ENCODE measurements around the gene TUBG2. TPM values are rescaled to one million over a fixed set of nuclear protein-coding genes. Genes with fewer than 3 reads are reported as not detected.

The TUBG2 gene
- total and polyA plus RNA-seq, 2 of the 8 experiments (the other 6 are each of a cell fraction or from before 2014, with no cell fraction given): 14.8 to 16.6 TPM

DNA sequence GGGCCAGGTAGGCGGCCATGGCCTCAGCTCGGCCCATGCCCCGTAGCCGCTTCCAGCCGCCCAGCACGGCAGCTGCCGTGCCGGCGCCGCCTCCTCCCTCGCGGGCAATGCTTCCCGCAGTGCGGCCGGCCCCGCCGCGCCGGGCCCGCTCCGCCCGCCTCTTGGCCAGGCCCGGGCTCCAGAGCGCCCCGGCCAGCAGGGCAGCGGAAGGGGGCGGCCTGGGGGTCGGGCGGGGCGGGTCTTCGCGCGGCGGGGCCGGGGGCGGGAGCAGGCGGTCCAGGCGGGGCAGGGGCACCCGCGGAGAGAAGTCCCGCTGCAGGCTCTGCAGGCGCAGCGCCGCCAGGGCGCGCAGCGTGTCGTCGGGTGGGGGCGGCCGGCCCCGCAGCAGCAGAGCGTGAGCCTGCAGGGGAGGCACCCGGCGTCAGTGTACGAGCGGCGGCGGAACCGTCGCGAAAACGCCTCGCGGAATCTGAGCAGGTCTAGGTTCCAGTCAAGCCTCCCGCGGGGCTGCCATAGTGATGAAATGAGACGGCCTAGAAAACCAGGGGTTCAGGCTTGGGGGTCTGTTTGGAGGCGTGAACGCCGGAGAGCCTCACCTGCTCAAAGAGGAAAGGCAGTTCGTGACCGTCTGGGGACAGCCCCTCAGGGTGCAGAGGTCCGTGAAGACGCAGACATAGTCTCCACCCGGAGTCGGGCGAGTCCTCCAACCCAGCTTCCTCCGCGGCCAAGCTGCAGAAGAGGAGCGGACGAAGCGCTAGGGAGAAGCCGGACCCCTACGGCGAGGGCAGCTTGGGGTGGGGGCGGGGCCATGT is 11.1 kb downstream of the TUBG2 start:
- Histone ChIP-seq H3K27me3 (replicated peaks in 1 of 4; ENCODE audit: control insufficient read depth in 3 of 4, extremely low read depth in 1 of 4, insufficient read depth in 3 of 4, low read length in 3 of 4) (peaks cover 2 to 39% (median 30%) of the 10 kb centered on the region in 4 experiments), H3K56ac (replicated peaks; ENCODE audit: insufficient read length, low read depth, low read length) (peak overlapping the region; percentile 83), H2BK5ac (ENCODE audit: low read depth, low read length) (0 out of 2 replicates have a peak overlapping the region, but pooled peaks have one; percentile 60), H4K20me1 (replicated peaks in 1 of 2; ENCODE audit: control insufficient read depth in 1 of 2, insufficient read depth in 2 of 2, low read length in 2 of 2) (peaks cover 3 to 12% of the 10 kb centered on the region in 2 experiments), H2BK20ac (ENCODE audit: low read length) (no peak overlapping the region; the same call in 1 of the 2 replicates), H2AK5ac (ENCODE audit: low read depth, low read length) (no peak overlapping the region), H2AFZ (ENCODE audit: low read length) (no peak overlapping the region), H2BK120ac (replicated peaks; ENCODE audit: low read depth, low read length) (no peak overlapping the region), H3K36me3 (ENCODE audit: control insufficient read depth in 2 of 4, insufficient read depth in 4 of 4, low read length in 3 of 4) (peaks cover 8 to 42% (median 15%) of the 10 kb centered on the region in 4 experiments; a peak in 6 of 8 replicates), H3K14ac (ENCODE audit: insufficient read length) (no peak overlapping the region), H4K91ac (replicated peaks; ENCODE audit: insufficient read length, low read length) (peak overlapping the region; percentile 75), H3K79me2 (ENCODE audit: control insufficient read depth in 1 of 2, insufficient read depth in 2 of 2, low read length in 2 of 2) (no peaks in the 10 kb centered on the region), H3K79me1 (ENCODE audit: low read depth, low read length) (no peaks in the 10 kb centered on the region), H3K27ac (ENCODE audit: low read depth, low read length) (peak overlapping the region; percentile 54; the same call in 1 of the 2 replicates), H3K9me3 (ENCODE audit: insufficient read depth in 2 of 2, low read depth in 1 of 2, low read length in 1 of 2) (no peaks in the 10 kb centered on the region), H3K9ac (replicated peaks in 1 of 4; ENCODE audit: extremely low read depth in 1 of 4, low read depth in 3 of 4, low read length in 3 of 4) (peak overlapping the region in 3 of 4 experiments; percentile 38 to 56 (median 54); a peak in 4 of 7 replicates), H2BK15ac (ENCODE audit: low read length) (no peak overlapping the region; the same call in 1 of the 2 replicates), H4K5ac (ENCODE audit: insufficient read length, low read depth, low read length) (peak overlapping the region; percentile 73), H2BK12ac (ENCODE audit: low read depth, low read length) (peak overlapping the region; percentile 39; the same call in 1 of the 2 replicates), H3K18ac (ENCODE audit: extremely low read depth, low read length) (peak overlapping the region; percentile 93), H3K4ac (replicated peaks; ENCODE audit: insufficient read length, low read depth, low read length) (peak overlapping the region; percentile 28), H3K23ac (ENCODE audit: insufficient read length) (no peak overlapping the region), H4K8ac (ENCODE audit: extremely low read depth, insufficient read depth, low read length) (peak overlapping the region; percentile 91), H3K23me2 (ENCODE audit: low read depth, low read length) (peaks cover 20% of the 10 kb centered on the region), H3K4me3 (ENCODE audit: extremely low read depth in 1 of 4, insufficient read depth in 2 of 4, low read depth in 3 of 4, low read length in 4 of 4) (peak overlapping the region; percentile 37 to 65 (median 54)), H3K4me2 (ENCODE audit: insufficient read depth in 1 of 2, low read depth in 2 of 2, low read length in 2 of 2) (peak overlapping the region; percentile 69 to 96), H3K4me1 (replicated peaks in 1 of 4; ENCODE audit: control insufficient read depth in 3 of 4, insufficient read depth in 4 of 4, low read length in 3 of 4) (peaks cover 0 to 47% (median 32%) of the 10 kb centered on the region in 4 experiments; a peak in 6 of 7 replicates)
- ChIA-PET POLR2A (ENCODE audit: partially characterized antibody) (interaction anchor here (1.0 to 16.6 kb wide), 12 partner anchors 4 to 123 kb away, joined by 3 to 239 read pairs (median 6); partner anchors contain the start of genes CCR10, CNTNAP1, PLEKHH3 and PSMC3IP), CTCF (ENCODE audit: partially characterized antibody) (interaction anchor here (0.5 to 7.1 kb wide), 9 partner anchors 7 to 92 kb away, joined by 3 to 56 read pairs (median 4); partner anchors contain the start of genes CCR10 and PSMC3IP)
- peak in 1 of 2 experiments; percentile 82 for DNase-seq (ENCODE audit: low read depth in 1 of 2, low spot score in 2 of 2)
- no peak for FAIRE-seq
- 4% methylated on average over 41 of the region's 87 CpGs; no CpG with 5 or more reads in 1 of the 2 experiments for WGBS, 2 experiments (ENCODE audit: extremely low coverage in 1 of 2, insufficient coverage in 1 of 2, insufficient read length in 1 of 2, insufficient replicate concordance in 2 of 2, low coverage in 1 of 2, low lambda C conversion rate in 2 of 2, missing lambda C conversion rate in 1 of 2)
- TF ChIP-seq TEAD4 (IDR thresholded peaks at IDR 0.05; ENCODE audit: low read depth, low read length) (no peak), KDM4A (IDR thresholded peaks at IDR 0.05; ENCODE audit: low read depth, low read length, severe bottlenecking) (peak; percentile 38), BCL11A (IDR thresholded peaks at IDR 0.05; ENCODE audit: low read depth in 2 of 2, low read length in 2 of 2) (no peak), CBX5 (IDR thresholded peaks at IDR 0.05; ENCODE audit: low read depth, low read length) (no peak), SP1 (IDR thresholded peaks at IDR 0.05; ENCODE audit: low read depth, low read length) (no peak), JUND (IDR thresholded peaks at IDR 0.05; ENCODE audit: low read length) (no peak), YY1 (IDR thresholded peaks at IDR 0.05; ENCODE audit: low read depth, low read length) (0 out of 2 replicates have a peak, but pooled peaks have one; percentile 36)
- TF ChIP-seq, protein P1, sequence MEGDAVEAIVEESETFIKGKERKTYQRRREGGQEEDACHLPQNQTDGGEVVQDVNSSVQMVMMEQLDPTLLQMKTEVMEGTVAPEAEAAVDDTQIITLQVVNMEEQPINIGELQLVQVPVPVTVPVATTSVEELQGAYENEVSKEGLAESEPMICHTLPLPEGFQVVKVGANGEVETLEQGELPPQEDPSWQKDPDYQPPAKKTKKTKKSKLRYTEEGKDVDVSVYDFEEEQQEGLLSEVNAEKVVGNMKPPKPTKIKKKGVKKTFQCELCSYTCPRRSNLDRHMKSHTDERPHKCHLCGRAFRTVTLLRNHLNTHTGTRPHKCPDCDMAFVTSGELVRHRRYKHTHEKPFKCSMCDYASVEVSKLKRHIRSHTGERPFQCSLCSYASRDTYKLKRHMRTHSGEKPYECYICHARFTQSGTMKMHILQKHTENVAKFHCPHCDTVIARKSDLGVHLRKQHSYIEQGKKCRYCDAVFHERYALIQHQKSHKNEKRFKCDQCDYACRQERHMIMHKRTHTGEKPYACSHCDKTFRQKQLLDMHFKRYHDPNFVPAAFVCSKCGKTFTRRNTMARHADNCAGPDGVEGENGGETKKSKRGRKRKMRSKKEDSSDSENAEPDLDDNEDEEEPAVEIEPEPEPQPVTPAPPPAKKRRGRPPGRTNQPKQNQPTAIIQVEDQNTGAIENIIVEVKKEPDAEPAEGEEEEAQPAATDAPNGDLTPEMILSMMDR (IDR thresholded peaks at IDR 0.05; ENCODE audit: control extremely low read depth in 1 of 3, insufficient read depth in 1 of 3, low read depth in 1 of 3, low read length in 3 of 3): no peak
